ENCODE measurements around the gene ECHDC1. TPM values are rescaled to one million over a fixed set of nuclear protein-coding genes. Genes with fewer than 3 reads are reported as not detected.

ECHDC1 gene
- total and polyA plus RNA-seq, 4 experiments from 2014 or later: 35.5 to 68.0 (median 49.0) TPM

DNA sequence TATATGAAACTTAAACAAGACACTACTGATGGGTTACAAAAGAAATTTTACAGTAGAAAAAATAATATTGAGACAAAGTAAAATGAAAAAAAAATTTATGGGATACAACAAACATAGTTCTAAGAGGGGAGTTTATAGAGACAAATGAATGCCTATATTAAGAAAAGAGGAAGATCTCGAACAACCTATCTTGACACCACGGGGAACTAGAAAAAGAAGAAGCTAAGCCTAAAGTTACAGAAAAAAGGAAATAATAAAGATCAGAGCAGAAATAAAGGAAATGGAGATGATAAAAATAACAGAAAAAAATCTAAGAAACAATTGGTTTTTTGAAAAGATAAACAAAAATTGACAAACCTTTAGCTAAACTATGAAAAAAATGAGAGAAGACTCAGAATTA is 9.1 kb upstream of the ECHDC1 start:
- Histone ChIP-seq H3K27ac (ENCODE audit: low read depth, low read length) (no peak overlapping the region), H3K27me3 (ENCODE audit: insufficient read depth, low read length) (no peaks in the 10 kb centered on the region), H3K4me3 (ENCODE audit: low read length in 2 of 2) (no peak overlapping the region), H3K36me3 (ENCODE audit: insufficient read depth, low read length) (no peaks in the 10 kb centered on the region), H3K9me3 (ENCODE audit: control insufficient read depth in 1 of 2, low read length in 2 of 2) (no peaks in the 10 kb centered on the region), H3K4me1 (ENCODE audit: insufficient read depth, low read length) (no peaks in the 10 kb centered on the region)
- H3K9me3 Mint-ChIP-seq: peaks cover 3 to 54% (median 41%) of the 10 kb centered on the region in 8 donors
- H3K4me1 Mint-ChIP-seq: no peaks in the 10 kb centered on the region
- peak overlapping the region in 1 of 8 donors; percentile 36 for H3K4me3 Mint-ChIP-seq
- no peak for DNase-seq
- intact Hi-C loops (cut with micrococcal nuclease): no loop called here
- H3K27ac Mint-ChIP-seq: no peak overlapping the region
- ChIA-PET POLR2A (ENCODE audit: partially characterized antibody) (no interaction called here), CTCF (ENCODE audit: partially characterized antibody) (no interaction called here)
- no peaks in the 10 kb centered on the region for H3K36me3 Mint-ChIP-seq
- peaks cover 0 to 1% of the 10 kb centered on the region in 2 donors for H3K27me3 Mint-ChIP-seq

DNA sequence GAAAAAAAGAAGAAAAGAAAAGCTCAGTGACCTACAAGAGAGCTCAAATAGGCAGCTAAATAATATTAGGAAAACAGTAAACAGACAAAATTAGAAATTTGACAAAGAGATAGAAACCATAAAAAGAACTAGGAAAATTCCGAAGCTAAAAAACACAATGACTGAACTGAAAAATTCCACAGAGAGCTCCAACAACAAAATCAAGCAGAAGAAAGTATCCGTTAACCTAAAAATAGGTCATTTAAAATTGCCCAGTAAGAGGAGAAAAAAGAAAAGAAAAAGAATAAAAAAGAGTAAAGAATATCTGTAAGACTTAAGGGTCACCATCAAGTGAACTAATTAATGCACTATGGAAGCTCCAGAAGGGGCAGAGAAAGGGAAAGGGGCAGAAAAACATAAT is 6.6 kb upstream of the ECHDC1 start:
- no peak overlapping the region for H3K27ac Mint-ChIP-seq
- H3K27me3 Mint-ChIP-seq: peaks cover 0 to 1% of the 10 kb centered on the region in 2 donors
- peaks cover 0 to 4% of the 10 kb centered on the region in 2 donors for H3K36me3 Mint-ChIP-seq
- no peak overlapping the region for H3K27ac ChIP-seq (ENCODE audit: low read depth, low read length)
- H3K9me3 Mint-ChIP-seq: peaks cover 3 to 41% (median 26%) of the 10 kb centered on the region in 8 donors
- no peak for DNase-seq
- intact Hi-C loops (cut with micrococcal nuclease): no loop called here
- H3K27me3 ChIP-seq (ENCODE audit: insufficient read depth, low read length): no peaks in the 10 kb centered on the region
- CTCF ChIA-PET (ENCODE audit: partially characterized antibody): no interaction called here
- no peaks in the 10 kb centered on the region for H3K36me3 ChIP-seq (ENCODE audit: insufficient read depth, low read length)
- H3K4me1 ChIP-seq (ENCODE audit: insufficient read depth, low read length): no peaks in the 10 kb centered on the region
- H3K4me3 Mint-ChIP-seq: peak overlapping the region in 1 of 8 donors; percentile 42
- H3K4me1 Mint-ChIP-seq: peaks cover 0 to 2% (median under 1%) of the 10 kb centered on the region in 4 donors
- no peak overlapping the region for H3K4me3 ChIP-seq (ENCODE audit: low read length in 2 of 2)
- POLR2A ChIA-PET (ENCODE audit: partially characterized antibody): no interaction called here
- H3K9me3 ChIP-seq (ENCODE audit: control insufficient read depth in 1 of 2, low read length in 2 of 2): no peaks in the 10 kb centered on the region

DNA sequence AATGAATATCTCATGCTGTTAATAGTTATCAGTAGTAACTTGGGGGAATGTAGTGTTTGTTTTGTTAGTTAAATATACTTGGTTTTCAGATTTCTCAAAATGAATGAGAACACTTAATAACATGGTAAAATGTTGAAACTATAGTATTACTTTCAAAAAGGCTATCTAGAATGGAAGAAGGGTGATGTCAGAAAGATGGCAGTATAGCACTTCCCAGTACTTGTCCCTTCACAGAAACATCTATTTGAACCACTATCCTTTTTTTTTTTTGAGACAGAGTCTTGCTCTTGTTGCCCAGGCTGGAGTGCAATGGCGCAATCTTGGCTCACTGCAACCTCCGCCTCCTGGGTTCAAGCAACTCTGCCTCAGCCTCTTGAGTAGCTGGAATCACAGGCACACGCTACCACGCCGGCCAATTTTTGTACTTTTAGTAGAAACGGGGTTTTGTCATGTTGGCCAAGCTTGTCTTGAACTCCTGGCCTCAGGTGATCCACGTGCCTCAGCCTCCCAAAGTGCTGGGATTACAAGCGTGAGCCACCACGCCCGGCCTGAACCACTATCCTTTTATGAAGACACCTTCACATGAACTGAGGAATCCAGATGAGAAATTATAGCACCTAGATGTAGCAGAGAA is 4.7 kb upstream of the ECHDC1 start:
- Mint-ChIP-seq H3K4me1 (peaks cover 0 to 2% (median under 1%) of the 10 kb centered on the region in 4 donors), H3K27ac (no peak overlapping the region), H3K9me3 (peaks cover 0 to 30% (median 17%) of the 10 kb centered on the region in 8 donors), H3K4me3 (no peak overlapping the region), H3K36me3 (peaks cover 0 to 4% of the 10 kb centered on the region in 2 donors), H3K27me3 (peaks cover 0 to 1% of the 10 kb centered on the region in 2 donors)
- H3K27ac ChIP-seq (ENCODE audit: low read depth, low read length): no peak overlapping the region
- H3K9me3 ChIP-seq (ENCODE audit: control insufficient read depth in 1 of 2, low read length in 2 of 2): no peaks in the 10 kb centered on the region
- no peaks in the 10 kb centered on the region for H3K27me3 ChIP-seq (ENCODE audit: insufficient read depth, low read length)
- H3K4me1 ChIP-seq (ENCODE audit: insufficient read depth, low read length): peaks cover 9% of the 10 kb centered on the region
- POLR2A ChIA-PET (ENCODE audit: partially characterized antibody): no interaction called here
- H3K36me3 ChIP-seq (ENCODE audit: insufficient read depth, low read length): no peaks in the 10 kb centered on the region
- intact Hi-C loops (cut with micrococcal nuclease): no loop called here
- DNase-seq: no peak
- H3K4me3 ChIP-seq (ENCODE audit: low read length in 2 of 2): no peak overlapping the region
- CTCF ChIA-PET (ENCODE audit: partially characterized antibody): no interaction called here

DNA sequence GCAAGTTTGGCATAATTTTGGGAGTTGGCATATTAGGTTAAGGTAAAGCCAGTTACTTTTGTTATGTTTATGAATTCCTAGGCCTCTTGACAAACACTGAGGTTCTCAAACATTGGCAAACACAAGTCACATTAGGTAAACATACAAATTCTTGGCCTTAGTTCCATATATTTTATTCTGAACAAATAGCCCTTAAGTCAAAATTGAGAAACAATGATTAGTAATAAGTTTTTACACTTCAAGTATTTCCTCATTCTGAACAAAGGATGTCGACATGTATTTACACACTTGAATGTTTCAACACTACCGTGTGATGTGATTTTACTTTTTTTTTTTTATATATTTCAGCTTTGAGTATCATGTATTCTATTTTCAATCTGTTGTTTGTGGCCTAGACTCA is 3.8 kb upstream of the ECHDC1 start:
- H3K4me1 ChIP-seq (ENCODE audit: insufficient read depth, low read length): peaks cover 15% of the 10 kb centered on the region
- H3K9me3 ChIP-seq (ENCODE audit: control insufficient read depth in 1 of 2, low read length in 2 of 2): no peaks in the 10 kb centered on the region
- H3K27ac ChIP-seq (ENCODE audit: low read depth, low read length): no peak overlapping the region
- ChIA-PET CTCF (ENCODE audit: partially characterized antibody) (no interaction called here), POLR2A (ENCODE audit: partially characterized antibody) (no interaction called here)
- no peaks in the 10 kb centered on the region for H3K36me3 ChIP-seq (ENCODE audit: insufficient read depth, low read length)
- Mint-ChIP-seq H3K27ac (no peak overlapping the region), H3K27me3 (peaks cover 0 to 1% of the 10 kb centered on the region in 2 donors), H3K4me1 (peaks cover 0 to 2% (median under 1%) of the 10 kb centered on the region in 4 donors), H3K36me3 (peaks cover 0 to 4% of the 10 kb centered on the region in 2 donors), H3K4me3 (no peak overlapping the region), H3K9me3 (peaks cover 0 to 22% (median 11%) of the 10 kb centered on the region in 8 donors)
- intact Hi-C loops (cut with micrococcal nuclease): no loop called here
- no peak overlapping the region for H3K4me3 ChIP-seq (ENCODE audit: low read length in 2 of 2)
- H3K27me3 ChIP-seq (ENCODE audit: insufficient read depth, low read length): no peaks in the 10 kb centered on the region
- no peak for DNase-seq

DNA sequence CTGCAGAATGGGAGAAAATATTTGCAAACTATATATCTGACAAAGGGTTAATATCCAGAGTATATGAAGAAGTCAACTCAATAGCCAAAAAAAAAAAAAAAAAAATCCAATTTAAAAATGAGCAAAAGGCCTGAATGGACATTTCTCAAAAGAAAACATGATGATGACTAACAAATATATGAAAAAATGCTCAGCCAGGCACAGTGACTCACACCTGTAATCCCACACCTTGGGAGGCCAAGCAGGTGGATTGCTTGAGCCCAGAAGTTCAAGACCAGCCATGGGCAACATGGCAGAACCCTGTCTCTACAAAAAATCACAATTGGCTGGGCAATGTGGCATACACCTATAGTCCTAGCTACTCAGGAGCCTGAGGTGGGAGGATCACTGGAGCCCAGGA is 2.1 kb upstream of the ECHDC1 start:
- Mint-ChIP-seq H3K27ac (no peak overlapping the region), H3K4me1 (peaks cover 0 to 7% (median 3%) of the 10 kb centered on the region in 4 donors), H3K36me3 (peaks cover 0 to 4% of the 10 kb centered on the region in 2 donors), H3K4me3 (peak overlapping the region in 1 of 8 donors; percentile 22), H3K9me3 (peaks cover 0 to 14% (median 6%) of the 10 kb centered on the region in 8 donors), H3K27me3 (no peaks in the 10 kb centered on the region)
- no peak for DNase-seq
- intact Hi-C loops (cut with micrococcal nuclease): no loop called here
- Histone ChIP-seq H3K27ac (ENCODE audit: low read depth, low read length) (no peak overlapping the region), H3K4me1 (ENCODE audit: insufficient read depth, low read length) (peaks cover 31% of the 10 kb centered on the region), H3K4me3 (ENCODE audit: low read length in 2 of 2) (no peak overlapping the region), H3K9me3 (ENCODE audit: control insufficient read depth in 1 of 2, low read length in 2 of 2) (no peaks in the 10 kb centered on the region), H3K27me3 (ENCODE audit: insufficient read depth, low read length) (no peaks in the 10 kb centered on the region), H3K36me3 (ENCODE audit: insufficient read depth, low read length) (no peaks in the 10 kb centered on the region)
- ChIA-PET CTCF (ENCODE audit: partially characterized antibody) (no interaction called here), POLR2A (ENCODE audit: partially characterized antibody) (no interaction called here)

DNA sequence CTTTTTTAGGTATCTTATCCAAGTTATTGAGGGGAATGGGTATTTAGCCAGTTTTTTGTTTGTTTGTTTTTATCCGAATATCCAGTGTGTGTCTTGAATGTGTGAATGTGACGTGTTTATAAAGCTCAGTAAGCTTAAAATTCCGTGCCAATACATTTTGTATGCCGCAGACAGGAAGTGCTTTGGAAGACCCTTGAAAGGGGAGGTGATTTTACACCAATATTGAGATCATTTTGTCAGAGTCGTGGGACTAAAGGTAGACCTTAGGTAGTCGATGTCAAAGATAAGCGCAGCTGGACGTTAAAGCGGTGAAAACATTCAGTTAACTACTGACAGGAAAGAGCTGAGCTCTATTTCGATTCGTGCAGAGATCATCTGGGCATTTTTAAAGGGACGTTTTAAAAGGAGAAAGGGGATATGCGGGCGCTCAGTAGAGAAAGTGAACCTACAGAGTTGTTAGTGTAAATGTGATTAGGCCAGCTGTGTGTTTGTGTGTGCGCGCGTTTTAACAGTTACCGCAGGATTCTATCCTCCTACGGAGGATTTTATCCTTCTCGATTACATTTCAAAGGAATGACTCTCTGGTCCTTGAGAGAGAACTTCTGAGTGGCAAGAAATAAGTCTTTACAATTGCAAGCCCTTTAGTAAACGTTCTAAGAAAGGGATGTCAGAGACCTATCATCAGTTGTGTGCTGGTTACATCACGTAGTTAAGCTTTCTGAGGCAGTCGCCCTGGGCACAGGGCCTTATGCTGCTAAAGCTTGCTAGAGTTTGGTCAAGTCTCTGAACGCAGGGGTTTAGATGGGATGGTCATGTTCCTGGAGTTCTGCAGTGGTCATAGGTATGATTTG is 625 bp upstream of the ECHDC1 start:
- Mint-ChIP-seq H3K4me3 (no peak overlapping the region), H3K27me3 (no peaks in the 10 kb centered on the region), H3K27ac (no peak overlapping the region), H3K36me3 (peaks cover 2 to 4% of the 10 kb centered on the region in 2 donors), H3K9me3 (peaks cover 0 to 4% (median 0%) of the 10 kb centered on the region in 8 donors), H3K4me1 (peaks cover 1 to 15% (median 7%) of the 10 kb centered on the region in 4 donors)
- no peaks in the 10 kb centered on the region for H3K36me3 ChIP-seq (ENCODE audit: insufficient read depth, low read length)
- intact Hi-C loops (cut with micrococcal nuclease): loop anchor here (2.0 to 5.0 kb wide), 4 partner anchors 41 to 173 kb away; partner anchors contain the start of gene RNF146
- CTCF ChIA-PET (ENCODE audit: partially characterized antibody): interaction anchor here (1.1 to 1.6 kb wide), 2 partner anchors 40 to 78 kb away, joined by 4 to 7 read pairs; partner anchors contain the start of gene RNF146
- POLR2A ChIA-PET (ENCODE audit: partially characterized antibody): interaction anchor here (1.0 to 1.7 kb wide), 3 partner anchors 41 to 172 kb away, joined by 4 to 10 read pairs (median 7); partner anchors contain the start of gene RNF146
- H3K4me1 ChIP-seq (ENCODE audit: insufficient read depth, low read length): peaks cover 46% of the 10 kb centered on the region
- H3K4me3 ChIP-seq (ENCODE audit: low read length in 2 of 2): peak overlapping the region; percentile 70 to 97
- DNase-seq: peak in 1 of 5 donors; percentile 10
- peak overlapping the region; percentile 65 for H3K27ac ChIP-seq (ENCODE audit: low read depth, low read length)
- H3K9me3 ChIP-seq (ENCODE audit: control insufficient read depth in 1 of 2, low read length in 2 of 2): no peaks in the 10 kb centered on the region
- no peaks in the 10 kb centered on the region for H3K27me3 ChIP-seq (ENCODE audit: insufficient read depth, low read length)

All from CD4-positive, alpha-beta memory T cell (primary cell).